ENCODE data around the gene KRTAP5-6. TPM values are rescaled to one million over a fixed set of nuclear protein-coding genes. Genes with fewer than 3 reads are reported as not detected.

Gene KRTAP5-6
- total RNA-seq, 1 donor from 2014 or later = not detected

- H3K27me3 Mint-ChIP-seq (ENCODE audit: unreplicated experiment) = peaks cover 71% of the 10 kb centered on the region
- no peak for DNase-seq (ENCODE audit: extremely low spot score, unreplicated experiment)
- H3K36me3 Mint-ChIP-seq (ENCODE audit: unreplicated experiment) = no peaks in the 10 kb centered on the region
- H3K27ac Mint-ChIP-seq (ENCODE audit: unreplicated experiment) = no peak overlapping the region
- no peaks in the 10 kb centered on the region for H3K9me3 Mint-ChIP-seq (ENCODE audit: unreplicated experiment)
- TF ChIP-seq CTCF (IDR thresholded peaks at IDR 0.05) = no peak
- H3K4me3 Mint-ChIP-seq (ENCODE audit: unreplicated experiment) = no peak overlapping the region
- H3K4me1 Mint-ChIP-seq (ENCODE audit: unreplicated experiment) = no peaks in the 10 kb centered on the region
Measured at GRCh38 chr11:1674173-1675131, 22.5 kb upstream of the KRTAP5-6 start.

- Mint-ChIP-seq H3K27ac (ENCODE audit: unreplicated experiment) (no peak overlapping the region), H3K27me3 (ENCODE audit: unreplicated experiment) (peaks cover 68% of the 10 kb centered on the region)
Measured at GRCh38 chr11:1675536-1676228, 21.3 kb upstream of the KRTAP5-6 start.

DNA sequence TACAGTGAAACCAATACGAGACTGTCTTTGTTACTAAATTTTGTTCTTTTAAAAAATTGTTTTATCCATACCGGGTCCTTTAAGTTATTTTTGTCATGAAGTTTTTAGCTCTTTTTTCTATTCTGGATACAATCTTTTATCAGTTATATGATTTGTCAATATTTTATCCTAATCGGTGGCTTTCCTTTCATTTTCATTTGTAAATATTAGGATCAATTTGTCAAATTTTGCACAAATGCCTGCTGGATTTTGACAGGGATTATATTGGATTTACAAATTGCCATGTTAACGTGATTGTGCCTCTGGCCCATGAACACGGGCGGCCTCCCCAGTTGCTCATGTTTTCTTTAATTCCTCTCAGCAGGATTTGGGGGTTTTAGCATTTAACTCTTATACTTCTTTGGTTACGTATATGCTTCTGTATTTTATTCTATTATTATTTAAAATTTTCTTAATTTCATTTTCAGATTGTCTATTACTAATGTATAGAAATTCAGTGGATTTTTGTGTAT lies 20.7 kb upstream of the KRTAP5-6 start:
- no peaks in the 10 kb centered on the region for H3K36me3 Mint-ChIP-seq (ENCODE audit: unreplicated experiment)
- no peak for TF ChIP-seq CTCF (IDR thresholded peaks at IDR 0.05)
- no peak overlapping the region for H3K27ac Mint-ChIP-seq (ENCODE audit: unreplicated experiment)

More at GRCh38 chr11:1675536-1676228, 21.3 kb upstream of the KRTAP5-6 start:
- Mint-ChIP-seq H3K4me3 (ENCODE audit: unreplicated experiment) (no peak overlapping the region), H3K9me3 (ENCODE audit: unreplicated experiment) (no peaks in the 10 kb centered on the region), H3K36me3 (ENCODE audit: unreplicated experiment) (no peaks in the 10 kb centered on the region), H3K4me1 (ENCODE audit: unreplicated experiment) (no peaks in the 10 kb centered on the region)
- TF ChIP-seq CTCF (IDR thresholded peaks at IDR 0.05) = no peak
- no peak for DNase-seq (ENCODE audit: extremely low spot score, unreplicated experiment)

GRCh38 chr11:1679881-1680280 lies 17.1 kb upstream of the KRTAP5-6 start:
- H3K9me3 Mint-ChIP-seq (ENCODE audit: unreplicated experiment) = no peaks in the 10 kb centered on the region
- no peak for TF ChIP-seq CTCF (IDR thresholded peaks at IDR 0.05)
- H3K4me3 Mint-ChIP-seq (ENCODE audit: unreplicated experiment) = no peak overlapping the region
- H3K4me1 Mint-ChIP-seq (ENCODE audit: unreplicated experiment) = no peaks in the 10 kb centered on the region
- DNase-seq (ENCODE audit: extremely low spot score, unreplicated experiment) = no peak
- H3K27me3 Mint-ChIP-seq (ENCODE audit: unreplicated experiment) = peaks cover 49% of the 10 kb centered on the region
- H3K36me3 Mint-ChIP-seq (ENCODE audit: unreplicated experiment) = no peaks in the 10 kb centered on the region
- no peak overlapping the region for H3K27ac Mint-ChIP-seq (ENCODE audit: unreplicated experiment)

More for the DNA sequence above, 20.7 kb upstream of the KRTAP5-6 start:
- Mint-ChIP-seq H3K4me3 (ENCODE audit: unreplicated experiment) (no peak overlapping the region), H3K9me3 (ENCODE audit: unreplicated experiment) (no peaks in the 10 kb centered on the region), H3K27me3 (ENCODE audit: unreplicated experiment) (peaks cover 70% of the 10 kb centered on the region), H3K4me1 (ENCODE audit: unreplicated experiment) (no peaks in the 10 kb centered on the region)
- no peak for DNase-seq (ENCODE audit: extremely low spot score, unreplicated experiment)

Measured in osteocyte (in vitro differentiated cells).